ENCODE measurements around the gene MARCHF11.

MARCHF11 gene

GRCh38 chr5:16049761-16050160, 129.8 kb downstream of the MARCHF11 start:
- DNase-seq: no peak

GRCh38 chr5:16048132-16048531, 131.5 kb downstream of the MARCHF11 start:
- DNase-seq: no peak

- DNase-seq: no peak
Measured at GRCh38 chr5:16043349-16043965, 136.1 kb downstream of the MARCHF11 start.

GRCh38 chr5:16037121-16037845, 142.3 kb downstream of the MARCHF11 start:
- no peak for DNase-seq

- no peak for DNase-seq
Measured at GRCh38 chr5:16034319-16035001, 145.1 kb downstream of the MARCHF11 start.

- DNase-seq: no peak
Measured at GRCh38 chr5:16033187-16033925, 146.2 kb downstream of the MARCHF11 start.

GRCh38 chr5:16028708-16029107, 150.9 kb downstream of the MARCHF11 start:
- DNase-seq: no peak

GRCh38 chr5:16025681-16026080, 153.9 kb downstream of the MARCHF11 start:
- no peak for DNase-seq

GRCh38 chr5:16018970-16019369, 160.6 kb downstream of the MARCHF11 start:
- no peak for DNase-seq

GRCh38 chr5:16017720-16018119, 161.9 kb downstream of the MARCHF11 start:
- no peak for DNase-seq

Data from NCI-H146 (cell line).